ENCODE results near the gene PRLR. TPM values are rescaled to one million over a fixed set of nuclear protein-coding genes. Genes with fewer than 3 reads are reported as not detected.

Gene PRLR
- total and polyA plus RNA-seq, 5 donors: 0.20 to 1.7 (median 0.95) TPM

- ATAC-seq (no peak), DNase-seq (no peak)
- H3K4me3 ChIP-seq (ENCODE audit: low read length): no peak overlapping the region
- WGBS: 78% methylated on average over 3 of the region's 3 CpGs
- H3K27me3 ChIP-seq (ENCODE audit: control insufficient read depth, insufficient read depth): no peaks in the 10 kb centered on the region
- no peaks in the 10 kb centered on the region for H3K4me1 ChIP-seq (ENCODE audit: control insufficient read depth, insufficient read depth, low read length)
- intact Hi-C loops (cut with DNase I): loop anchor here in 2 of 4 donors (10.0 kb wide), 1 partner anchor 99 kb away; no protein-coding TSS in a partner anchor
- H3K9me3 ChIP-seq (ENCODE audit: control insufficient read depth, low read length): peaks cover 2% of the 10 kb centered on the region
- no peak overlapping the region for H3K27ac ChIP-seq (ENCODE audit: low read length)
Measured at GRCh38 chr5:35095366-35095765, 134.9 kb downstream of the PRLR start.

- intact Hi-C loops (cut with DNase I): loop anchor here in 2 of 4 donors (10.0 kb wide), 1 partner anchor 100 kb away; no protein-coding TSS in a partner anchor
- no peak for DNase-seq
- Histone ChIP-seq H3K4me1 (ENCODE audit: control insufficient read depth, insufficient read depth, low read length) (no peaks in the 10 kb centered on the region), H3K9me3 (ENCODE audit: control insufficient read depth, low read length) (peaks cover 2% of the 10 kb centered on the region), H3K27ac (ENCODE audit: low read length) (no peak overlapping the region), H3K27me3 (ENCODE audit: control insufficient read depth, insufficient read depth) (no peaks in the 10 kb centered on the region), H3K4me3 (ENCODE audit: low read length) (no peak overlapping the region)
- 74% methylated on average over 3 of the region's 3 CpGs for WGBS
- ATAC-seq: peak in 1 of 2 donors; percentile 29
Measured at GRCh38 chr5:35094948-35095347, 135.3 kb downstream of the PRLR start.

- H3K4me1 ChIP-seq (ENCODE audit: control insufficient read depth, insufficient read depth, low read length): no peaks in the 10 kb centered on the region
- no peaks in the 10 kb centered on the region for H3K27me3 ChIP-seq (ENCODE audit: control insufficient read depth, insufficient read depth)
- H3K4me3 ChIP-seq (ENCODE audit: low read length): no peak overlapping the region
- intact Hi-C loops (cut with DNase I): loop anchor here in 2 of 4 donors (10.0 kb wide), 1 partner anchor 102 kb away; no protein-coding TSS in a partner anchor
- H3K9me3 ChIP-seq (ENCODE audit: control insufficient read depth, low read length): no peaks in the 10 kb centered on the region
- H3K27ac ChIP-seq (ENCODE audit: low read length): no peak overlapping the region
- ATAC-seq (no peak), DNase-seq (no peak)
- 87% methylated on average over 2 of the region's 2 CpGs for WGBS
Measured at GRCh38 chr5:35092703-35093102, 137.6 kb downstream of the PRLR start.

- no peak overlapping the region for H3K4me3 ChIP-seq (ENCODE audit: low read length)
- WGBS: 84% methylated on average over 5 of the region's 5 CpGs
- ATAC-seq (no peak), DNase-seq (no peak)
- no peak overlapping the region for H3K27ac ChIP-seq (ENCODE audit: low read length)
- intact Hi-C loops (cut with DNase I): loop anchor here in 2 of 4 donors (10.0 kb wide), 1 partner anchor 103 kb away; no protein-coding TSS in a partner anchor
- H3K4me1 ChIP-seq (ENCODE audit: control insufficient read depth, insufficient read depth, low read length): no peaks in the 10 kb centered on the region
- no peaks in the 10 kb centered on the region for H3K27me3 ChIP-seq (ENCODE audit: control insufficient read depth, insufficient read depth)
- H3K9me3 ChIP-seq (ENCODE audit: control insufficient read depth, low read length): no peaks in the 10 kb centered on the region
Measured at GRCh38 chr5:35091704-35092103, 138.6 kb downstream of the PRLR start.

GRCh38 chr5:35089334-35090314 lies 140.7 kb downstream of the PRLR start:
- intact Hi-C loops (cut with DNase I): loop anchor here in 3 of 4 donors (5.0 to 10.0 kb wide), 3 partner anchors 105 to 835 kb away; no protein-coding TSS in a partner anchor
- DNase-seq (peak in 2 of 3 donors; percentile 13 to 43), ATAC-seq (peak; percentile 57 to 65)
- no peak overlapping the region for H3K27ac ChIP-seq (ENCODE audit: low read length)
- H3K4me3 ChIP-seq (ENCODE audit: low read length): no peak overlapping the region
- H3K27me3 ChIP-seq (ENCODE audit: control insufficient read depth, insufficient read depth): no peaks in the 10 kb centered on the region
- no peaks in the 10 kb centered on the region for H3K4me1 ChIP-seq (ENCODE audit: control insufficient read depth, insufficient read depth, low read length)
- WGBS: 68% methylated on average over 7 of the region's 7 CpGs
- no peaks in the 10 kb centered on the region for H3K9me3 ChIP-seq (ENCODE audit: control insufficient read depth, low read length)

- WGBS: 71% methylated on average over 3 of the region's 3 CpGs
Measured at GRCh38 chr5:35087991-35088390, 142.3 kb downstream of the PRLR start.

GRCh38 chr5:35083150-35083549 lies 147.1 kb downstream of the PRLR start:
- no peaks in the 10 kb centered on the region for H3K27me3 ChIP-seq (ENCODE audit: control insufficient read depth, insufficient read depth)
- H3K27ac ChIP-seq (ENCODE audit: low read length): no peak overlapping the region
- H3K9me3 ChIP-seq (ENCODE audit: control insufficient read depth, low read length): no peaks in the 10 kb centered on the region
- H3K4me1 ChIP-seq (ENCODE audit: control insufficient read depth, insufficient read depth, low read length): no peaks in the 10 kb centered on the region
- H3K4me3 ChIP-seq (ENCODE audit: low read length): no peak overlapping the region
- 72% methylated on average over 3 of the region's 3 CpGs for WGBS
- DNase-seq: no peak
- intact Hi-C loops (cut with DNase I): loop anchor here in 1 of 4 donors (10.0 kb wide), 1 partner anchor 842 kb away; no protein-coding TSS in a partner anchor
- ATAC-seq: no peak

More at GRCh38 chr5:35087991-35088390, 142.3 kb downstream of the PRLR start:
- no peak overlapping the region for H3K27ac ChIP-seq (ENCODE audit: low read length)
- intact Hi-C loops (cut with DNase I): loop anchor here in 2 of 4 donors (5.0 to 10.0 kb wide), 2 partner anchors 834 to 837 kb away; no protein-coding TSS in a partner anchor
- no peaks in the 10 kb centered on the region for H3K4me1 ChIP-seq (ENCODE audit: control insufficient read depth, insufficient read depth, low read length)
- no peaks in the 10 kb centered on the region for H3K9me3 ChIP-seq (ENCODE audit: control insufficient read depth, low read length)
- ATAC-seq: peak in 1 of 2 donors; percentile 24
- peak in 1 of 3 donors; percentile 17 for DNase-seq
- H3K4me3 ChIP-seq (ENCODE audit: low read length): no peak overlapping the region
- no peaks in the 10 kb centered on the region for H3K27me3 ChIP-seq (ENCODE audit: control insufficient read depth, insufficient read depth)

GRCh38 chr5:35082530-35082929 lies 147.8 kb downstream of the PRLR start:
- no peak overlapping the region for H3K4me3 ChIP-seq (ENCODE audit: low read length)
- no peaks in the 10 kb centered on the region for H3K9me3 ChIP-seq (ENCODE audit: control insufficient read depth, low read length)
- intact Hi-C loops (cut with DNase I): loop anchor here in 1 of 4 donors (10.0 kb wide), 1 partner anchor 842 kb away; no protein-coding TSS in a partner anchor
- no peak overlapping the region for H3K27ac ChIP-seq (ENCODE audit: low read length)
- H3K27me3 ChIP-seq (ENCODE audit: control insufficient read depth, insufficient read depth): no peaks in the 10 kb centered on the region
- 88% methylated on average over 3 of the region's 3 CpGs for WGBS
- no peaks in the 10 kb centered on the region for H3K4me1 ChIP-seq (ENCODE audit: control insufficient read depth, insufficient read depth, low read length)
- no peak for ATAC-seq
- DNase-seq: no peak

- no peak overlapping the region for H3K27ac ChIP-seq (ENCODE audit: low read length)
- 83% methylated on average over 6 of the region's 6 CpGs for WGBS
- no peak for DNase-seq
- H3K27me3 ChIP-seq (ENCODE audit: control insufficient read depth, insufficient read depth): no peaks in the 10 kb centered on the region
- intact Hi-C loops (cut with DNase I): loop anchor here in 1 of 4 donors (10.0 kb wide), 1 partner anchor 844 kb away; no protein-coding TSS in a partner anchor
- no peak overlapping the region for H3K4me3 ChIP-seq (ENCODE audit: low read length)
- H3K4me1 ChIP-seq (ENCODE audit: control insufficient read depth, insufficient read depth, low read length): no peaks in the 10 kb centered on the region
- no peak for ATAC-seq
- no peaks in the 10 kb centered on the region for H3K9me3 ChIP-seq (ENCODE audit: control insufficient read depth, low read length)
Measured at GRCh38 chr5:35081134-35081533, 149.2 kb downstream of the PRLR start.

- Histone ChIP-seq H3K4me3 (ENCODE audit: low read length) (no peak overlapping the region), H3K27ac (ENCODE audit: low read length) (no peak overlapping the region), H3K4me1 (ENCODE audit: control insufficient read depth, insufficient read depth, low read length) (no peaks in the 10 kb centered on the region), H3K9me3 (ENCODE audit: control insufficient read depth, low read length) (no peaks in the 10 kb centered on the region), H3K27me3 (ENCODE audit: control insufficient read depth, insufficient read depth) (no peaks in the 10 kb centered on the region)
- intact Hi-C loops (cut with DNase I): no loop called here
- no peak for DNase-seq
- no peak for ATAC-seq
- 80% methylated on average over 4 of the region's 4 CpGs for WGBS
Measured at GRCh38 chr5:35073160-35073559, 157.1 kb downstream of the PRLR start.

- Histone ChIP-seq H3K4me3 (ENCODE audit: low read length) (no peak overlapping the region), H3K9me3 (ENCODE audit: control insufficient read depth, low read length) (no peaks in the 10 kb centered on the region), H3K27me3 (ENCODE audit: control insufficient read depth, insufficient read depth) (no peaks in the 10 kb centered on the region), H3K27ac (ENCODE audit: low read length) (no peak overlapping the region), H3K4me1 (ENCODE audit: control insufficient read depth, insufficient read depth, low read length) (no peaks in the 10 kb centered on the region)
- WGBS: 90% methylated on average over 1 of the region's 1 CpG
- intact Hi-C loops (cut with DNase I): no loop called here
- DNase-seq: no peak
- ATAC-seq: no peak
Measured at GRCh38 chr5:35069188-35069587, 161.1 kb downstream of the PRLR start.

All from right cardiac atrium (tissue), 5 donors.